Stimulated activated naive CD8-positive, alpha-beta T cell treated with anti-CD3 and anti-CD28 coated beads, Interleukin-15, Interleukin-2, amounts not matched to agents 100 ng/mL and 50 ng/mL, for 24 hours (primary cell): Measurements from ENCODE around the gene HSPA14.
"Not testable (repeated sequence)": the region's sequence is repeated elsewhere in the genome, so short reads cannot be mapped to it uniquely, and the experiment has no call there.

Experiments used
- H3K27ac Mint-ChIP-seq: one replicate; pipeline ENCODE4 v1.8.0; 2021; ENCODE audit warnings: mild to moderate bottlenecking, mixed read lengths
- H3K27me3 Mint-ChIP-seq: one replicate; pipeline ENCODE4 v1.8.0; 2021; ENCODE audit warnings: mixed read lengths
- H3K36me3 Mint-ChIP-seq: one replicate; pipeline ENCODE4 v1.8.0; 2021; ENCODE audit warnings: low read depth, mixed read lengths
- H3K4me1 Mint-ChIP-seq: one replicate; pipeline ENCODE4 v1.8.0; 2021; ENCODE audit warnings: low read depth, mixed read lengths
- H3K4me3 Mint-ChIP-seq: one replicate; pipeline ENCODE4 v1.8.0; 2021; ENCODE audit warnings: mild to moderate bottlenecking, mixed read lengths
- H3K9me3 Mint-ChIP-seq: one replicate; pipeline ENCODE4 v1.8.0; 2021; ENCODE audit warnings: mixed read lengths

HSPA14 gene, protein sequence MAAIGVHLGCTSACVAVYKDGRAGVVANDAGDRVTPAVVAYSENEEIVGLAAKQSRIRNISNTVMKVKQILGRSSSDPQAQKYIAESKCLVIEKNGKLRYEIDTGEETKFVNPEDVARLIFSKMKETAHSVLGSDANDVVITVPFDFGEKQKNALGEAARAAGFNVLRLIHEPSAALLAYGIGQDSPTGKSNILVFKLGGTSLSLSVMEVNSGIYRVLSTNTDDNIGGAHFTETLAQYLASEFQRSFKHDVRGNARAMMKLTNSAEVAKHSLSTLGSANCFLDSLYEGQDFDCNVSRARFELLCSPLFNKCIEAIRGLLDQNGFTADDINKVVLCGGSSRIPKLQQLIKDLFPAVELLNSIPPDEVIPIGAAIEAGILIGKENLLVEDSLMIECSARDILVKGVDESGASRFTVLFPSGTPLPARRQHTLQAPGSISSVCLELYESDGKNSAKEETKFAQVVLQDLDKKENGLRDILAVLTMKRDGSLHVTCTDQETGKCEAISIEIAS

DNA sequence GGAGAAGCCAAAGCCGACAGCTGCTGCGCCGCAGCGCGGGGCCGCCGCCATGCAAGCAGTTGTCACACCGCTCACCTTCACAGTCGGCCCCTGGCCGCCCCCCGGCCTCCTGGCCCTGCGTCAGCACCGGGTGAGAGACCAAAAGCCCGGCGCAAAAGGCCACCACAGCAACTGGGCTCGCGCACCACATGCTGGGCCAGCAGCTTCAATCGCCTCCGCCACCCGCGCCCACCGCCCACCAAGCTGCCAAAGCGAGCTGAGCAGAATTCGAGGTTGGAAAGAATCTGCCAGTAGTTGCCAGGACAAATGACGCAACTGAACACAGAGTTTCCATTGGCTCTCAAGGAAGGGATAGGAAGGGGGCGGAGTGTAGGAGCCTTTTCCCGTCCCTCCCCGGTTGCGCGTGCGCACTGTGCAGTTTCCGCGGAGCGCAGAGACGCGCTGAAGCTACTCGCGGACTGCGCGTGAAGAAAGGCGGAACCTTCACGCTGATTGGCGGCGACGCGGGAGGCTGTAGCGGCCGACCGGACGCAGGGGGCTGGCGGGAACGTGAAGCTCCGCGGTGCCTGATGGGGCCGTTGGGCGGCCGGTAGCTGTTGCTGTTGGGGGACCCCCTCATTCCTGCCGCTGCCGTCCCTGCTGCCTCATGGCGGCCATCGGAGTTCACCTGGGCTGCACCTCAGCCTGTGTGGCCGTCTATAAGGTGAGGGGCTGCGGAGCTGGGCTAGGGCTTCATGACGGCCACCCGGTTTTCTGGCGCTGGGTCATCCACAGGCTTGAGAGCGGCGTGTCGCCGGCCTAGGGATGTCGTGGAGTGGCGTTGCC is at the start of gene HSPA14, which contains the start of the genes CDNF and MSANTD7:
Gene HSPA14 (plus strand): TSS at position 550 of the 825 bp plus-strand sequence. CDS start 97 bp downstream, at position 647.
Gene CDNF (minus strand): TSS at position 281 of the 825 bp plus-strand sequence. CDS start 91 bp downstream, at position 190.
Gene MSANTD7 (plus strand): TSS at position 550 of the 825 bp plus-strand sequence. CDS start 3,979 bp downstream, outside the sequence.
- no peaks in the 10 kb centered on the region for H3K9me3 Mint-ChIP-seq
- H3K4me1 Mint-ChIP-seq = peaks cover 24% of the 10 kb centered on the region
- peak within 1 kb of the TSS; percentile 96 for H3K4me3 Mint-ChIP-seq
- peak within 1 kb of the TSS; percentile 93 for H3K27ac Mint-ChIP-seq
- H3K27me3 Mint-ChIP-seq = no peaks in the 10 kb centered on the region
- H3K36me3 Mint-ChIP-seq = peaks cover 47% of the 10 kb centered on the region

DNA sequence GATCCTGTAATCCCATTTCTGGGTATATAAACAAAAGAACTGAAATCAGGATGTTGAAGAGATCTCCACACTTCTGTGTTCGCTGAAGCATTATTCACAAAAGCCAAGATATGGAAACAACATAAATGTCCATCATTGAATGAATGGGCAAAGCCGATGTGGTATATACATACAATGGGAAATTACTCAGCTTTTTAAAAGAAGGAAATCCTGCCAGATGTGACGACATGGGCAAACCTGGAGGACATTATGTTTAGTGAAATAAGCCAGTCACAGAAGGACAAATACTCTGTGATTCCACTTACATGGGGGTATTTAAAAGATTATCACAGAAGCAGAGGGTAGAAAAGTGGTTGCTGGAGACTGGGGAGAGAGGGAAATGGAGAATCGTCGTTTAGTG is 39.5 kb upstream of the HSPA14 start:
- H3K4me3 Mint-ChIP-seq = no peak overlapping the region
- H3K27me3 Mint-ChIP-seq = no peaks in the 10 kb centered on the region
- no peak overlapping the region for H3K27ac Mint-ChIP-seq
- H3K36me3 Mint-ChIP-seq = no peaks in the 10 kb centered on the region
- H3K9me3 Mint-ChIP-seq = no peaks in the 10 kb centered on the region
- peaks cover 9% of the 10 kb centered on the region for H3K4me1 Mint-ChIP-seq

DNA sequence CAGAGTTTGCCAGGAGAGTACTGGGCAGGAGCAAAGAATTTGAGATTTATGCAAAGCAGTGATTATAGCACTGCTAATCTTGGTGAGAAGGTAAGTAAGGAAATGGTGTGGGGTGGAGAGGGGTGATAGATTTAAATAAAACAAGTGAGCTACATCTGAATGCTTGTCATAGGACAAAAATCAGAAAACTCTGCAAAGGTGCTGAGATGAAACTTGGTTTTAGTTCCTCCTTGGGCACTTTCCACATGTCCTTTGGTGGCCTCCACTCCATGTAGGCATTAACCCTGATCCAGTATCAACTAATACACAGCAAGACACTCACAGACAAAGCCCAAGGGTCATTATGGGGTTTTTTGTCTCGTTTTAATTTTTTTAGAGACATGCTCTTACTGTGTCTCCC is 37.7 kb upstream of the HSPA14 start:
- no peak overlapping the region for H3K4me3 Mint-ChIP-seq
- H3K9me3 Mint-ChIP-seq = no peaks in the 10 kb centered on the region
- H3K27me3 Mint-ChIP-seq = no peaks in the 10 kb centered on the region
- H3K36me3 Mint-ChIP-seq = no peaks in the 10 kb centered on the region
- H3K4me1 Mint-ChIP-seq = peaks cover 9% of the 10 kb centered on the region
- no peak overlapping the region for H3K27ac Mint-ChIP-seq

DNA sequence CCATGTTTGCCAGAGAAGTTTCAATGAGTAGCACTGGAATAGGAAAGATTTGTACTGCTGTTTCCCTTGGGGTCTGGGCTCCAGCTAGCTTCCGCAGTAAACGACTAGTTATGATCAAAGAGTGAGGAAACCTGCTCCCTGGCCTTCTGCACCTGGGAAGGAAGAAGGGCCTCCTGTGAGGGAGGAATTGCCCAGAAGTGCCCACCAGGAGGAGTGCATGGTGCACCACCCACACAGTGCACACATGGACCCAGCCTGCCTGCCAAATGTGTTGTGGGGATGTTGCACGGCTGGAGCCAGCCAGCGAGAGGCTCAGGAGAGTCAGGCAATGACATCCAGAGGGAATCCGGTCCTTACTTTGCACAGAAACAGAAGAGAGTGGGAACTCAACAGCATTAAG is 36.4 kb upstream of the HSPA14 start:
- H3K4me1 Mint-ChIP-seq = peaks cover 9% of the 10 kb centered on the region
- no peak overlapping the region for H3K27ac Mint-ChIP-seq
- H3K36me3 Mint-ChIP-seq = no peaks in the 10 kb centered on the region
- H3K4me3 Mint-ChIP-seq = no peak overlapping the region
- H3K9me3 Mint-ChIP-seq = no peaks in the 10 kb centered on the region
- H3K27me3 Mint-ChIP-seq = no peaks in the 10 kb centered on the region

DNA sequence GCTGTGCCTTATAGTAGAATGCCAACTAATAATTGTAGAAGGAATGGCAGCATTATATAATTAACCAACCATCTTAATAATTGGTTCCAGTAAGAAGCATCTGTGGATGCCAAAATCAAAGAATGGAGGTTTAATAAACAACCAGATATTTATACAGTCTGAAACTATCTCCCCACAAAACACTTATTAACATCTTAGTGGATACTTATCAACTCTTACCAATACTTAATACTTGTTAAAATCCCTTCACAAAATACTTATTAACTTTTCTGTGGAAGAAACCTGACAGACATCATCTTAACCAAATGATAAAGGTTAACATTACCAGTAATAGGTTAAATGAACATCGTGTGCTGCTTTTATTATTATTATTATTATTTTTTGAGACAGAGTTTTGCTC is 34.3 kb upstream of the HSPA14 start:
- no peak overlapping the region for H3K4me3 Mint-ChIP-seq
- H3K9me3 Mint-ChIP-seq = no peaks in the 10 kb centered on the region
- peaks cover 3% of the 10 kb centered on the region for H3K4me1 Mint-ChIP-seq
- no peak overlapping the region for H3K27ac Mint-ChIP-seq
- H3K36me3 Mint-ChIP-seq = no peaks in the 10 kb centered on the region
- H3K27me3 Mint-ChIP-seq = no peaks in the 10 kb centered on the region

DNA sequence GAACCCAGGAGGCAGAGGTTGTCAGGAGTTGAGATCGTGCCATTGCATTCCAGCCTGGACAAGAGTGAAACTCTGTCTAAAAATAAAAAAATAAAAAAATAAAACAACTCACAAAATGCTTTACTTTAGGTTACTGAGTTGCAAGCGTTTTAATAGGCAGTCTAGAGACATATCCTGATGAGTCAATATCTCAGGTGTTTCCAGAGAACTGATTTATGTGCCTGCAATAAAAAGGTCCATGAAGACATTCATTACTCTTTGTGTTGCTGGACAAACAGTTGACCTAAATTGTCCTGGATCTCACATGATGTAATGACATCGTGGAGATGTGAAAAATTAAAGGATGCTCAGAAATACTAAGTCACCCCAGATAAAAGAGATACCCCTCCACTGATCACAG is 31.8 kb upstream of the HSPA14 start:
- H3K27me3 Mint-ChIP-seq = no peaks in the 10 kb centered on the region
- no peaks in the 10 kb centered on the region for H3K36me3 Mint-ChIP-seq
- H3K9me3 Mint-ChIP-seq = no peaks in the 10 kb centered on the region
- no peak overlapping the region for H3K4me3 Mint-ChIP-seq
- peaks cover 7% of the 10 kb centered on the region for H3K4me1 Mint-ChIP-seq
- H3K27ac Mint-ChIP-seq = no peak overlapping the region

DNA sequence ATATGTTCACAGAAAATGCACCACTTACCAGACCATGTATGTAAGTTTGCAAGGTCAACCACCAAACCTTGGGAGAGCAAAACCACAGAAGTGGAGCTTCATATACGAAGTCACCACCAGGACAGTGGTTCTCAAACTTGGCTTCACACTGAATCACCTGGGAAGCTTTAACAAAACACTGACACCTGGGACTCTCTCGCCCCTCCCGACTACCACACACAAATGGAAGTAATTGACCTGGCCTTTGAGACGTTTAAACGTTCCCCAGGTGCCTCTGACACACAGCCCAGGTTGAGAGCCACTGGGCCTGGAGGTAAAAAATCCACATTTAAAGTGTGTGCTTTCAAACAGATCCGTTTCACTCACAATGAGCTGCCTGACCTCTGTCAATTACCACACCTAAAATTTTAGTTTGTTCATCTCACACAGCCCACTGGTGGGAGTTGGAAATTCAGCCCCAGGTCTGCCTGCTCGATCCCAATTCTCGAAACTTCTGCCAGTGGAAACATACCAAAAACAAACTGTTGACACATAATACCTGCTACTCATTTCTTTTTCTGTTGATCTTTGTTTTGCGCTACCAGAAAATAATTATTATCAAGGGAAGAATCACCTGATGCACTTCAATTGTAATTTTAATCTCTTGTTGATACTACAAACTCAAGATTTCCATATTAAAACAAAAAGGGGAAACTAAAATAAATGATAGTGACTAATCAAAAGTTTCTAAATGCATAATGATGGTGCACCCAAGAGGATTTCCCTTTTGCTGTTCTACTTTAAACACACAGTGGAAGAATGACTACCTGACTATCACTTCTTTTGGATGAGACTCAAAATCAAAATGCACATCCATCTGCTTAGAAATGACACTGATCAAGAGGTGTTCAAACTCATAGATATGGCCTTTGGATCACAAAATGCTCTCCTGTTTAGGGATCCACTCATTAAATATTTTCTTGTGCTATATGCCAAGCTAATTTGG is 26.8 kb upstream of the HSPA14 start:
- Mint-ChIP-seq H3K27ac (peak overlapping the region; percentile 32), H3K4me3 (no peak overlapping the region), H3K27me3 (no peaks in the 10 kb centered on the region), H3K9me3 (no peaks in the 10 kb centered on the region), H3K4me1 (peaks cover 27% of the 10 kb centered on the region), H3K36me3 (no peaks in the 10 kb centered on the region)

DNA sequence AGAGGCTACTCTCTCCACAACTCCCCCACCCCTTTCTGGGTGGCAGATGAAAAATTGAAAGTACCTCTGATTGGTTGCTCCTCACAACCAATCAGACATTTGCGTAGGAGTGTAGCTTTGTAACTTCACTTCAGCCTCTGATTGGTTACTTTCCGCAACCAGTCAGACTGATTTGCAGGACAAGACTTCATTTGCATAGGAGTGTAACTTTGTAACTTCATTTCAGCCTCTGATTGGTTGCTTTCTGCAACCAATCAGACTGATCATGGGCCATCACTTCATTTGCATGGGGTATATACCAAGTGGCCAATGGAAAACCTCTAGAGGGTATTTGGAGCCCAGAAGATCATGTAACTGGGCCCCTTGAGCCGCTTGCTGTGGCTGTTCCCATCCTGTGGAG is 25.8 kb upstream of the HSPA14 start:
- Mint-ChIP-seq H3K27me3 (no peaks in the 10 kb centered on the region), H3K27ac (no peak overlapping the region), H3K4me3 (peak overlapping the region; percentile 61), H3K4me1 (peaks cover 27% of the 10 kb centered on the region), H3K9me3 (no peaks in the 10 kb centered on the region), H3K36me3 (no peaks in the 10 kb centered on the region)

DNA sequence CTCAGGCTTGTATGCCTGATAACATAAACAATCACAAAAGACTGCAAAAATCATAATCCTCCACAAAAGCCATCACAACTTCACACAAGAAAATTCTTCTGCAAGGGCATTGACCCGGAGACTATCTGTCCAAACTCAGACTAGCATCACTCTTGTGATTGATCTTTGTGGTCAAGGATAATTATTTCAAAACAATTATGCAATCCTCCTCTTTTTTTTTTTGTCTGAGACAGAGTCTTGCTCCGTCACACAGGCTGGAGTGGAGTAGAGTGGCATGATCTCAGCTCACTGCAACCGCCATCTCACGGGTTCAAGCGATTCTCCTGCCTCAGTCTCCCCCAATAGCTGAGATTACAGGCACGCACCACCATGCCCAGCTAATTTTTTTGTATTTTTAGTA is 22.4 kb upstream of the HSPA14 start:
- Mint-ChIP-seq H3K4me1 (peaks cover 26% of the 10 kb centered on the region), H3K27me3 (no peaks in the 10 kb centered on the region), H3K36me3 (no peaks in the 10 kb centered on the region), H3K27ac (no peak overlapping the region), H3K4me3 (no peak overlapping the region), H3K9me3 (no peaks in the 10 kb centered on the region)

DNA sequence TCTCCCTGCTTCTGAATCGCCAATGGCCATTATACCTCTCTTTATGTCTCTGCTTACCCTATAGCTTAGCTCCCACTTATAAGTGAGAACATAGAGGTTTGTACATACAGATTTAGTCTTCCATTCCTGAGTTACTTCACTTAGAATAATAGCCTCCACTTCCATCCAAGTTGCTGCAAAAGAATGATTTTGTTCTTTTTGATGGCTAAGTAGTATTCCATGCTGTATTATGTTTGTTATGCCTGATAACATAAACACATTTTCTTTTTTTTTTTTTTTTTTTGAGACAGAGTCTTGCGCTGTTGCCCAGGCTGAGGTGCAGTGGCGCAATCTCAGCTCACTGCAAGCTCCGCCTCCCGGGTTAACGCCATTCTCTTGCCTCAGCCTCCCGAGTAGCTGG is 21.4 kb upstream of the HSPA14 start:
- peaks cover 15% of the 10 kb centered on the region for H3K4me1 Mint-ChIP-seq

DNA sequence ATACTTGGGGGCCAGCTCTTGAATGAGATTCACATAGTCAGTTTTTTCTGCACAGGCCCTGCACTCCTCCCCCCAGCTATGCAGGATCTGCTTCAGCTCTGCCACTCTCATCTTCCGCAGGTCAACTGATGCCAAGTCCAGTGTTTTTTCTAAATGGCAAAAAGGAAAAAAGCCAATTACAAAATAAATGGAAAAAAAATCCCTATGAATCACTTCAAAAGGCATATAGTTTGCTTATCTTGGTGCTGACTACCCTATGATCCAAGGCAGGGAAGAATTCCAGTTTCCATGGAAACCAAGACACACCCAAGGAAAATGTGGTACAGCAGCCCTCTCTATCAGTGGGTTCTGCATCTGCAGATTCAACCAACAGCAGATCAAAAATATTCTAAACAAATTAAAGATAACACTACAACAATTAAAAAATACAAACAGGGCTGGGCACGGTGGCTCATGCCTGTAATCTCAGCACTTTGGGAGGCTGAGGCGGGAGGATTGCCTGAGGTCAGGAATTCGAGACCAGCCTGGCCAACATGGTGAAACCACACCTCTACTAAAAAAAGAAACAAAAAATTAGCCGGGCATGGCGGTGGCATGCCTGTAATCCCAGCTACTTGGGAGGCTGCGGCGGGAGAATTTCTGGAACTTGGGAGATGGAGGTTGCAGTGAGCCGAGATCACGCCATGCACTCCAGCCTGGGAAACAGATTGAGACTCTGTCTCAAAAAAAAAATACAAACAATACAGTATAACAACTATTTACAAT is 17.9 kb upstream of the HSPA14 start:
- Mint-ChIP-seq H3K36me3 (no peaks in the 10 kb centered on the region), H3K4me3 (no peak overlapping the region), H3K9me3 (no peaks in the 10 kb centered on the region), H3K27ac (no peak overlapping the region), H3K4me1 (peaks cover 4% of the 10 kb centered on the region), H3K27me3 (no peaks in the 10 kb centered on the region)

More for the DNA sequence above, 21.4 kb upstream of the HSPA14 start:
- not testable (repeated sequence) for H3K4me3 Mint-ChIP-seq, H3K36me3 Mint-ChIP-seq, H3K9me3 Mint-ChIP-seq, H3K27ac Mint-ChIP-seq, H3K27me3 Mint-ChIP-seq

DNA sequence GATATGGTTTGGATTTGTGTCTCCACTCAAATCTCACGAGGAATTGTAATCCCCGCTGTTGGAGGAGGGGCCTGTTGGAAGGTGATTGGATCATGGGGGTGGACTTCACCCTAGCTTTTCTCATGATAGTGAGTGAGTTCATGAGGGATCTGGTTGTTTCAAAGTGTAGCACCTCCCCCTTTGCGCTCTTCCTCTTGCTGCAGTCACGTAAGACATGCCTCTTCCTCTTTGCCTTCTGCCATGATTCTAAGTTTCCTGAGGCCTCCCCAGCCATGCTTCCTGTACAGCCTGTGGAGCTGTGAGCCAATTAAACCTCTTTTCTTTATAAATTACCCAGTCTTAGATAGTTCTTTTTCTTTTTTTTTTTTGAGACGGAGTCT is 17.3 kb upstream of the HSPA14 start:
- Mint-ChIP-seq H3K27ac (no peak overlapping the region), H3K27me3 (no peaks in the 10 kb centered on the region), H3K4me3 (no peak overlapping the region), H3K9me3 (no peaks in the 10 kb centered on the region), H3K4me1 (peaks cover 4% of the 10 kb centered on the region), H3K36me3 (no peaks in the 10 kb centered on the region)

DNA sequence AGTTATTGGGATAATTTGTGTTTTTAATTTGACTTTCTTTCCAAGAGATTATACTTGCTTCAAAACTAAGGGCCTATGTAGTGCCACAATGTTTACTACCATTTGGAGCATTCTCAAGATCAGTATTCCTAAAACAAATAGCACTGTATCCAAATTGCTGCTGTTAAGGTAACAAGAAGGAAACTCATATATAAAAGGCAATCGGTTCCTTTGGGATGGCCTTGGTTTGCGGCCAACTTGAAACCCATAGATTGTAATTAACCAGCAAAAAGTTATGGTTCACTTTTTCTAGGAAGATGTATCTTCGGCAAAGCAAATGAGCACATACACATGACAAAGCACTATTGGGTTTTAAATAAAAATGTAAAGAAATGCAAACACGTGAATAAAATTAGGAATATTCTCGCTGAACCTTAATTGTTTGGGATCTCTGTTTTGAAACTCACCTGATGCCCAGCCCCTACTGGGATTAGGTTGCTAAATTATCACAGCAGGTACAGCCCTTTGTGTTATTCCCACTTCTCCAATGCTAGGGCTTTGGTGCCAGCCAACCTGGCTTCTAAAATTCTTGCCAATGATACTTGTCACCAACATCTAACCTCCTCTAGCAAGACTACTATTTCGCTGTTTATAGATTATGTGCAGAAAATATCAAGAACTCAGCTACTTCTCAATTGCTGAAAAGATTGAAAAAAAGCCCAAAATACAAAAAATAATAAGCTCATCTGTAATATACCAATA is 16.3 kb upstream of the HSPA14 start:
- no peaks in the 10 kb centered on the region for H3K9me3 Mint-ChIP-seq

More for the DNA sequence above, 16.3 kb upstream of the HSPA14 start:
- Mint-ChIP-seq H3K4me1 (peaks cover 4% of the 10 kb centered on the region), H3K27me3 (no peaks in the 10 kb centered on the region), H3K36me3 (no peaks in the 10 kb centered on the region), H3K4me3 (no peak overlapping the region), H3K27ac (no peak overlapping the region)
